Heart left ventricle (tissue), 13 donors: Measurements from ENCODE around the gene KATNB1.

Experiments used
- CTCF ChIP-seq, 12 donors: fragments of 200-600 bp; sonication (generic) in 4 of 12; IDR thresholded peaks; one replicate each; pipeline versions ENCODE4 v1.5.0 to v1.8.0; 2018 to 2022; ENCODE audit warnings: antibody characterized with exemption in 12 of 12, mild to moderate bottlenecking in 5 of 12
- POLR2A ChIP-seq, 2 donors: fragments of 450-650 bp; IDR thresholded peaks; one replicate each; pipeline ENCODE4 v1.6.1; 2017; ENCODE audit warnings: antibody characterized with exemption in 2 of 2, mild to moderate bottlenecking in 2 of 2, moderate library complexity in 2 of 2
- donor health status: ischemic (EF 13 %, LVEDD 7.1; RV severe dilation, severe dysfunction).
- donor health status: DM: no; HTN: yes; CAD: no.
- donor health status: DM: no; HTN: no; CAD: no.
- donor health status: ischemic (EF 25% LVEDD 6.9; RV normal size, moderate dysfunction).
- donor health status: ischemic (EF 25% LVEDD 5.7; RV mildly dilated, moderate dysfunction).
- donor health status: ischemic (EF 35%, LVEDD 5.7; RV mildly dilated, moderate dysfunction).
- donor health status: nonischemic (EF 11% LVEDD 7.7; RV severe dilation, severe dysfunction).
- donor health status: DM: yes; HTN: yes; CAD: no.
- donor health status: PGD.
- donor health status: ischemic (EF 29% LVEDD 5.4; RV normal size, mild dysfunction).
- donor health status: nonischemic (EF 23%, LVEDD 6.1; RV moderate dilation, normal function).

DNA sequence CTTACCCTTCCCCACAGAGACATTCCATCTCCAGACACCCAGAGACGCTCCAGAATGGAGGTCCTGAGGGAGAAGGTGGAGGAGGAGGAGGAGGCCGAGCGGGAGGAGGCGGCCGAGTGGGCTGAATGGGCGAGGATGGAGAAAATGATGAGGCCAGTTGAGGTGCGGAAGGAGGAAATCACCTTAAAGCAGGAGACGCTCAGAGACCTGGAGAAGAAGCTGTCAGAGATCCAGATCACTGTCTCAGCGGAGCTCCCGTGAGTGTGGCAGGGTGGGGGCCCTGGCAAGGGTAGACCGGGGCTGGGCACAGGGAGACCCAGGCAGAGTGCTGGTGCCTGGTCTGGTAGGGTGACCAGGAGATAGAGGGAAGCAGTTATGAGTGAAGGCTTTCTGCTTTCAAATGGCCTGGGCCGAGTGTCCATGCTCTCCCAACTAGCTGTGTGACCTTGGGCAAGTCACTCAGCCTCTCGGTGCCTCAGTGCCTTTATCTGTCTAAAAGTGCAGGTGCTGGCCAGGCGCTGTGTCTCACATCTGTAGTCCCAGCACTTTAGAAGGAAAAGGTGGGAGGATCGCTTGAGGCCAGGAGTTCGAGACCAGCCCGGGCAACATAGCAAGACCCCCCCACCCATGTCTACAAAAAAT, 37.6 kb upstream of the KATNB1 start:
- no peak for TF ChIP-seq POLR2A (IDR thresholded peaks at IDR 0.05)
- TF ChIP-seq CTCF (IDR thresholded peaks at IDR 0.05): no peak
